ENCODE data around the gene KIF2C. TPM values are rescaled to one million over a fixed set of nuclear protein-coding genes. Genes with fewer than 3 reads are reported as not detected.
A peak's percentile ranks its signal among the peaks of the same experiment; 100 is the strongest.
"Not testable (repeated sequence)": the region's sequence is repeated elsewhere in the genome, so short reads cannot be mapped to it uniquely, and the experiment has no call there.

The KIF2C gene
- total and polyA plus RNA-seq, 8 donors = 3.3 to 44.9 (median 19.7) TPM

DNA sequence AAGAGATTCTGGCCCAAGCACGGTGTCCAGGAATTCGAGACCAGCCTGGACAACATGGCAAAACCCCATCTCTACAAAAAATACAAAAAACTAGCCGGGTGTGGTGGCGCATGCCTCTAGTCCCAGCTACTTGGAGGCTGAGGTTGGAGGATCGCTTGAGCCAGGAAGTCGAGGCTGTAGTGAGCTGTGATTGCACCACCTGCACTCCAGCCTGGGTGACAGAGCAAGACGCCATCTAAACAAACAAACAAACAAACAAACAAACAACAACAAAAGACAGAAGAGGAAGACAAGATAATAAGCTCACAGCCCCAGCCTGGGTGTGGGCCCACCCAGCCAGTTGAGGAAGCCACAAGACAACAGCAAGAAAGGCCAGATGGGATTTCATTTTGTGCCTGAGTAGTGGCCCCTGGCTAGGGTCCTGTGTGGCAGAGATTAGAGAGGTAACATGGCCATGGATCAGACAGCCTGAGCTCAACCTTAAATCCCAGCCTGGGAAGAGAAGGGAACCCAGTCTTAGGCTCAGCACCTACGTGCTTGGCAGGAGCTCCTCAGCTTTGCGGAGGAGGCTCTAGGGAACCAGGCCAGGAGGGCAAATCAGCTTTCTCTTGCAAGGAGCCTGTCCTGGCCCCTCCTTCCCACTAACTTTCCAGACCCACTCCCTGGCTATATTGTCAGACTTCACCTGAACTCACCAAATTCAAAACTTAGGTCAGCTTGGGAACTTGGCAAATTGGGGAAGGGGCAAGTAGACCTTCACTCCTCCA is 53.3 kb downstream of the KIF2C start:
- intact Hi-C loops (cut with DNase I) = no loop called here
- DNase-seq = peak in 1 of 4 donors; percentile 21
- peak overlapping the region in 1 of 2 donors; percentile 9 for H3K27ac ChIP-seq
- no peaks in the 10 kb centered on the region for H3K9me3 ChIP-seq
- TF ChIP-seq, protein P1, sequence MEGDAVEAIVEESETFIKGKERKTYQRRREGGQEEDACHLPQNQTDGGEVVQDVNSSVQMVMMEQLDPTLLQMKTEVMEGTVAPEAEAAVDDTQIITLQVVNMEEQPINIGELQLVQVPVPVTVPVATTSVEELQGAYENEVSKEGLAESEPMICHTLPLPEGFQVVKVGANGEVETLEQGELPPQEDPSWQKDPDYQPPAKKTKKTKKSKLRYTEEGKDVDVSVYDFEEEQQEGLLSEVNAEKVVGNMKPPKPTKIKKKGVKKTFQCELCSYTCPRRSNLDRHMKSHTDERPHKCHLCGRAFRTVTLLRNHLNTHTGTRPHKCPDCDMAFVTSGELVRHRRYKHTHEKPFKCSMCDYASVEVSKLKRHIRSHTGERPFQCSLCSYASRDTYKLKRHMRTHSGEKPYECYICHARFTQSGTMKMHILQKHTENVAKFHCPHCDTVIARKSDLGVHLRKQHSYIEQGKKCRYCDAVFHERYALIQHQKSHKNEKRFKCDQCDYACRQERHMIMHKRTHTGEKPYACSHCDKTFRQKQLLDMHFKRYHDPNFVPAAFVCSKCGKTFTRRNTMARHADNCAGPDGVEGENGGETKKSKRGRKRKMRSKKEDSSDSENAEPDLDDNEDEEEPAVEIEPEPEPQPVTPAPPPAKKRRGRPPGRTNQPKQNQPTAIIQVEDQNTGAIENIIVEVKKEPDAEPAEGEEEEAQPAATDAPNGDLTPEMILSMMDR (IDR thresholded peaks at IDR 0.05) = no peak
- no peaks in the 10 kb centered on the region for H3K36me3 ChIP-seq
- ATAC-seq = peak; percentile 35
- H3K27me3 ChIP-seq = no peaks in the 10 kb centered on the region
- H3K4me1 ChIP-seq = no peaks in the 10 kb centered on the region
- H3K4me3 ChIP-seq = no peak overlapping the region

DNA sequence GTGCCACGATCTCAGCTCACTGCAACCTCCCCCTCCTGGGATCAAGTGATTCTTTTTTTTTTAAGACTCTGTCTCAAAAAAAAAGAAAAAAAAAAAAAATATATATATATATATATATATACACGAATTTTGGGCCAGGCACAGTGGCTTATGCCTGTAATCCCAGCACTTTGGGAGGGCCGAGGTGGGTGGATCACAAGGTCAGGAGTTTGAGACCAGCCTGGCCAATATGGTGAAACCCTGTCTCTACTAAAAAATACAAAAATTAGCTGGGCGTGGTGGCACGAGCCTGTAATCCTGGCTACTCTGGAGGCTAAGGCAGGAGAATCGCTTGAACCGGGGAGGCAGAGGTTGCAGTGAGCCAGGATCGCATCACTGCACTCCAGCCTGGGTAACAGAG is 58.2 kb downstream of the KIF2C start:
- intact Hi-C loops (cut with DNase I); H3K27ac ChIP-seq; H3K36me3 ChIP-seq: not testable (repeated sequence)

DNA sequence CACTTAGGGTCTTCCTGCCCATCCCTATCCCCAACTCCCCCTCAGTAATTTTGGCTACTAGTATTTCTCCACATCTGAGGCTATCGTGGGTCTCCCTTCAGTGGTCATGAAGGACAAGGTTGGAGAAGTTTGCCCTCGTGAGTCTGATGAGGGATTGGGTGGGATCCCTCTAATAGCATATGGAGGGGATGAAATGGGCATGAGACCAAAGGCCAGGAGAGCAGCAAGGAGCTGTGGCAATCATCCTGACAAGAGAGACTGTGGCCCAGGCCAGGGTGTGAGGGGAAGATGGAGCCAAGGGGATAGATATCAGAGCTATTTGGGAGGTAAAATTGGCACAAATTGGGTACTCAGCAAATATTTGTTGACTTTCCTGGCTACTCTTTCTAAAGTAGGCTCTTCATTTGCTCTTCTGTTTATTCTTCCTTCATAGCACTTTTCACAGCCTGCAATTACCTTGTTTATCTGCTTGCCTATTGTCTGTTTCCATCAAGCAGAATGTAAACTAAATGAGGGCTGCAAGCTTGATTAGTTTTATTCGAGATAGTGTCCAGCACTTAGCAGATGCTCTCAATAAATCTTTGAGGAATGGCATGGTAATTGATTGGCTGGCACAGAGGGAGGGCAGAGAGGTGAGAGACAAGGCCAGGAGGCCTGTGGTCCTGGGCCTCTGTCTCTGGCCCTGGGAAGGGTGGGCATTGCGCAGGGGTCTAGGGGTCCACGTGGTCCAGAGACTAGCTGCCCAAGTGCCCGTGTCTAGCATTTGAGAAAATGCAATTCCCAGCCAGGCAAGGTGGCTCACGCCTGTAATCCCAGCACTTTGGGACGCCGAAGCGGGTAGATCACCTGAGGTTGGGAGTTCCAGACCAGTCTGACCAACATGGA is 59.1 kb downstream of the KIF2C start:
- no peak overlapping the region for H3K4me3 ChIP-seq
- no peak for ATAC-seq
- peaks cover 2 to 32% of the 10 kb centered on the region in 2 donors for H3K4me1 ChIP-seq
- intact Hi-C loops (cut with DNase I) = no loop called here
- H3K36me3 ChIP-seq = peaks cover 0 to 18% of the 10 kb centered on the region in 2 donors
- no peaks in the 10 kb centered on the region for H3K27me3 ChIP-seq
- peak overlapping the region; percentile 89 to 98 for H3K27ac ChIP-seq
- peak in 2 of 4 donors; percentile 37 to 58 for DNase-seq
- no peaks in the 10 kb centered on the region for H3K9me3 ChIP-seq
- TF ChIP-seq, protein P1 (IDR thresholded peaks at IDR 0.05) = no peak

More for the DNA sequence above, 58.2 kb downstream of the KIF2C start:
- peak in 2 of 4 donors; percentile 8 to 17 for DNase-seq
- H3K4me3 ChIP-seq, H3K27me3 ChIP-seq, ATAC-seq, H3K9me3 ChIP-seq: not testable (repeated sequence)
- H3K4me1 ChIP-seq = peaks cover 2 to 24% of the 10 kb centered on the region in 2 donors

DNA sequence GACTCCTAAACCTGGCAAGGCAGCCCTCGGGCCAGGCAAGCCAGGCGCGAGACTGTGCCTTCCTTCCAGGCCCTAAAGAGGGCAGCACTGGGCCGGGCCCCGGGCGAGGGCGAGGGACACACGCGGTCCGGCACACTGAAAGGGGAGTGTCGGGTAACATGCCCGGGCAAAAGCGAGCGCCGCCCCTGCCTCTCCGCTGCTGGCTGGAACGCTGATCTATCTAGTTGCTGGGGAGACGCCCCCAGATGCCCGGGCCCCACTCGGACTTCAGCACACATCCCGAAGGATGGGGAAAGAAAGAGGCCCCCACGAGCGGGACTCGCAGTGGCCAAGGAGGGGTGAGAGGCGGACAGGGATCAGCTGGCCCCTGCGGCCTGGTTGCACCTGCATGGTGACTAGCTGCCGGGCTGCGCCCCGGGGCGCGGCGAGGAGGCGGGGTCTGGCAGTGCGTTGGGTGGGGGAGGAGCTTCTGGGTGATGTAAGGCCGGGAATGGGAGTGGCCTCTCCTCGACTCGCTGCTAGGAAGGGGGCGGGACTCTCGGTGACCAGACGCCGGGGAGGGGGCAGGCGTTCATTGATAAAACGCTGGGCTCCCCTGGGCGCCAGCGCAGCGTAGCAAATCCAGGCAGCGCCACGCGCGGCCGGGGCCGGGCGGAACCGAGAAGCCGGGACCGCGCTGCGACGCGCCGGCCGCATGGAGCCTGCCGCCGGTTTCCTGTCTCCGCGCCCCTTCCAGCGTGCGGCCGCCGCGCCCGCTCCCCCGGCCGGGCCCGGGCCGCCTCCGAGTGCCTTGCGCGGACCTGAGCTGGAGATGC is 60.3 kb downstream of the KIF2C start, which contains the start of gene PLK3:
PLK3 (plus strand) TSS at position 608 of the 815 bp plus-strand sequence; CDS start at position 695, 87 bp downstream.
- TF ChIP-seq, protein P1 (IDR thresholded peaks at IDR 0.05) = peak; percentile 89 to 92
- Histone ChIP-seq H3K4me3 (peak within 1 kb of the TSS; percentile 84 to 97), H3K27ac (peak within 1 kb of the TSS; percentile 89 to 98), H3K9me3 (no peaks in the 10 kb centered on the region), H3K36me3 (peaks cover 0 to 30% of the 10 kb centered on the region in 2 donors), H3K4me1 (peaks cover 2 to 45% of the 10 kb centered on the region in 2 donors), H3K27me3 (no peaks in the 10 kb centered on the region)
- DNase-seq = peak; percentile 98 to 99 (median 98)
- intact Hi-C loops (cut with DNase I) = no loop called here
- ATAC-seq = peak; percentile 96

All from left lung (tissue), 10 donors.